Spleen (tissue), 7 donors: ENCODE data around the gene FRMD4A.

ENCODE experiments used
- POLR2A ChIP-seq, 3 donors: fragments of 450-650 bp; IDR thresholded peaks; one replicate each; pipeline ENCODE4 v1.5.1; 2017; ENCODE audit warnings: antibody characterized with exemption in 3 of 3, mild to moderate bottlenecking in 1 of 3
- TF ChIP-seq, protein P1 (sequence below), 11 experiments: fragments of 200-600 bp in 7 of 11; fragments of 450-650 bp in 4 of 11; sonication (generic) in 4 of 11; IDR thresholded peaks in 8 of 11; conservative IDR thresholded peaks in 3 of 11; 1 replicate in 7 of 11; 2 replicates in 4 of 11; pipeline versions ENCODE4 v1.4.0 to v1.8.0; 2016 to 2021; ENCODE audit warnings: antibody characterized with exemption in 11 of 11, inconsistent platforms in 4 of 11, mild to moderate bottlenecking in 1 of 11
- donor health status: DM: no; HTN: no; CAD: no; lungs with moderate emphysema.
- donor health status: DM: no; HTN: no; CAD: no.
- donor health status: DM: no; HTN: no; CAD: no.

DNA sequence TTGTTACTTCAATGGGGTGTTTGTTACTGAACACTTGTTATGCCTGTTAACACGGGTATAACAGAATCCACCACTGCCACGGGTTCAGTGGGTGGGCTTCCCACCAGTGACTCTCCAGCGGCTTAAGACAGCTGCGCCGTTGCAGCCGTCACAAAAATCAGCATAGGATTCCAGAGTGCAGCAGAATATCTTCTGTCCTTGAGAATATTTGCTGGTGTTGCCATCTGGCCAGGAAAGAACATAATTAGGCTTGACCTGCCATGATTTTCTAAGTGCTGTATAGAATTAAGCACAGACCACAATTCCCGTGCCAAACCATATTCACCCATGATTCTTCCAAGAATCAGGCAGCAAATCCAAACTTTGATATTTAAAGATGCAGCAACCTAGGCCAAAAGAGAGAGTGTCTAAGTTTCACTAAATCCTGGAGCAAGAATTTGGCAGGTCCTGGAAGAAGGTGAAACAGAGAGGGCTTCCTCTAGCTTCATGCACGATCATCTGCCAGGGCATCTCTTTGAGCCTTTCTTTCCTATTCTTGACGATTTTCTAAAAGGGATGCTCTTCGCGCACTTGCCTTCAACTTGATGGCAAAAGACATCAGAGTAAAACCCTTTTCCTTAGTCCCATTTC, 95.0 kb downstream of the FRMD4A start:
- no peak for TF ChIP-seq POLR2A (IDR thresholded peaks at IDR 0.05)
- TF ChIP-seq, protein P1, sequence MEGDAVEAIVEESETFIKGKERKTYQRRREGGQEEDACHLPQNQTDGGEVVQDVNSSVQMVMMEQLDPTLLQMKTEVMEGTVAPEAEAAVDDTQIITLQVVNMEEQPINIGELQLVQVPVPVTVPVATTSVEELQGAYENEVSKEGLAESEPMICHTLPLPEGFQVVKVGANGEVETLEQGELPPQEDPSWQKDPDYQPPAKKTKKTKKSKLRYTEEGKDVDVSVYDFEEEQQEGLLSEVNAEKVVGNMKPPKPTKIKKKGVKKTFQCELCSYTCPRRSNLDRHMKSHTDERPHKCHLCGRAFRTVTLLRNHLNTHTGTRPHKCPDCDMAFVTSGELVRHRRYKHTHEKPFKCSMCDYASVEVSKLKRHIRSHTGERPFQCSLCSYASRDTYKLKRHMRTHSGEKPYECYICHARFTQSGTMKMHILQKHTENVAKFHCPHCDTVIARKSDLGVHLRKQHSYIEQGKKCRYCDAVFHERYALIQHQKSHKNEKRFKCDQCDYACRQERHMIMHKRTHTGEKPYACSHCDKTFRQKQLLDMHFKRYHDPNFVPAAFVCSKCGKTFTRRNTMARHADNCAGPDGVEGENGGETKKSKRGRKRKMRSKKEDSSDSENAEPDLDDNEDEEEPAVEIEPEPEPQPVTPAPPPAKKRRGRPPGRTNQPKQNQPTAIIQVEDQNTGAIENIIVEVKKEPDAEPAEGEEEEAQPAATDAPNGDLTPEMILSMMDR (IDR thresholded peaks at IDR 0.05 in 8 of 11, conservative IDR thresholded peaks at IDR 0.05 in 3 of 11), result no peak
